PC-3 (cell line): Measurements from ENCODE around the gene TMEM14A. TPM values are rescaled to one million over a fixed set of nuclear protein-coding genes. Genes with fewer than 3 reads are reported as not detected.

ENCODE experiments used
- ATAC-seq: fragments of 200-7000 bp; cut with Tn5 transposase; 2 replicates; pipeline ENCODE4 v1.9.1; 2020; ENCODE audit warnings: mild to moderate bottlenecking, moderate library complexity
- BruUV-seq: library from RNA; stranded (reverse); fragments of 400-500 nt; replicated peaks from 2 replicates; lab custom pipeline; 2021; lab: Mats Ljungman, UMichigan
- CTCF ChIA-PET: fragments of 300-600 bp; sonication (Branson Sonifier 250); formaldehyde crosslinking; loops from one replicate; lab custom pipeline; 2022; ENCODE audit warnings: antibody characterized with exemption; lab: Charles Lee
- POLR2A ChIA-PET: fragments of 300-600 bp; sonication (Branson Sonifier 250); formaldehyde crosslinking; loops from one replicate; lab custom pipeline; 2022; ENCODE audit warnings: antibody characterized with exemption; ENCODE audit not compliant: unreplicated experiment; lab: Charles Lee
- DNase-seq: peaks from one replicate; pipeline ENCODE4 v3.0.0-alpha.2; 2015
- H2AFZ ChIP-seq: fragments of 300-600 bp; sonication (generic); 2 replicates; pipeline ENCODE4 v1.6.0; 2016; ENCODE audit warnings: antibody characterized with exemption, low read length
- H3F3A ChIP-seq: fragments of 300-600 bp; sonication (generic); one replicate; pipeline ENCODE4 v1.6.0; 2017; ENCODE audit warnings: antibody characterized with exemption, low read length, control low read depth, mild to moderate bottlenecking; ENCODE audit not compliant: unreplicated experiment
- H3K27ac ChIP-seq: fragments of 300-600 bp; sonication (generic); 2 replicates; pipeline ENCODE4 v1.5.1; 2016; ENCODE audit warnings: mild to moderate bottlenecking, low read length
- H3K27me3 ChIP-seq: fragments of 300-600 bp; sonication (generic); 2 replicates; pipeline ENCODE4 v1.6.1; 2016; ENCODE audit warnings: low read length, mixed read lengths
- H3K36me3 ChIP-seq: fragments of 300-600 bp; sonication (generic); 2 replicates; pipeline ENCODE4 v1.6.1; 2016; ENCODE audit warnings: low read depth, mixed run types, low read length, mixed read lengths
- H3K4me1 ChIP-seq: fragments of 300-600 bp; sonication (generic); 2 replicates; pipeline ENCODE4 v1.5.1; 2016; ENCODE audit warnings: low read length; ENCODE audit not compliant: insufficient read depth
- H3K4me2 ChIP-seq: fragments of 300-600 bp; sonication (generic); 2 replicates; pipeline ENCODE4 v1.6.0; 2016; ENCODE audit warnings: low read length
- H3K4me3 ChIP-seq: fragments of 300-600 bp; sonication (generic); 2 replicates; pipeline ENCODE4 v1.5.1; 2016; ENCODE audit warnings: mild to moderate bottlenecking, low read length, mixed read lengths
- H3K79me2 ChIP-seq: fragments of 300-600 bp; sonication (generic); 2 replicates; pipeline ENCODE4 v1.6.1; 2017; ENCODE audit warnings: low read length, mixed read lengths
- H3K9ac ChIP-seq: fragments of 300-600 bp; sonication (generic); 2 replicates; pipeline ENCODE4 v1.6.0; 2016; ENCODE audit warnings: mild to moderate bottlenecking, low read length
- H3K9me2 ChIP-seq: fragments of 300-600 bp; sonication (generic); replicated peaks from 2 replicates; pipeline ENCODE4 v1.6.1; 2016; ENCODE audit warnings: mixed run types, low read length, mixed read lengths
- H3K9me3 ChIP-seq: fragments of 300-600 bp; sonication (generic); 2 replicates; pipeline ENCODE4 v1.6.1; 2016; ENCODE audit warnings: low read length, mixed read lengths
- H4K20me1 ChIP-seq: fragments of 300-600 bp; sonication (generic); 2 replicates; pipeline ENCODE4 v1.6.1; 2016; ENCODE audit warnings: low read length, mixed read lengths
- CTCF ChIP-seq: fragments of 300-600 bp; sonication (generic); conservative IDR thresholded peaks from 2 replicates; pipeline ENCODE4 v1.5.1; 2017; ENCODE audit warnings: antibody characterized with exemption, low read depth, mild to moderate bottlenecking, low read length
- EZH2 ChIP-seq: fragments of 300-600 bp; sonication (generic); IDR thresholded peaks from one replicate; pipeline ENCODE4 v1.6.1; 2017; ENCODE audit warnings: antibody characterized with exemption, mild to moderate bottlenecking, low read length; ENCODE audit not compliant: unreplicated experiment
- EZH2phosphoT487 ChIP-seq: fragments of 300-600 bp; sonication (generic); IDR thresholded peaks from 2 replicates; pipeline ENCODE4 v1.6.1; 2018; ENCODE audit warnings: mild to moderate bottlenecking, antibody characterized with exemption, low read length, borderline replicate concordance
- intact Hi-C: fragments of 100-400 bp; cut with micrococcal nuclease; formaldehyde crosslinking; loops from 2 replicates; pipeline ENCODE4 v1.9.0; 2023
- total RNA-seq: library from RNA; depleted of rRNA; stranded (reverse); fragments of >200 nt; gene quantifications from 2 replicates; pipeline ENCODE4 v1.2.3, GENCODE V29; 2014

TMEM14A gene
- total RNA-seq, 1 experiment from 2014 or later = 65.4 TPM

GRCh38 chr6:52671676-52672075, 763 bp downstream of the TMEM14A start:
- intact Hi-C loops = no loop called here
- peaks cover 45% of the 10 kb centered on the region for H3K79me2 ChIP-seq
- peak overlapping the region; percentile 73 for H3K9ac ChIP-seq
- peaks cover 27% of the 10 kb centered on the region for H3K4me1 ChIP-seq
- ChIA-PET CTCF (interaction anchor here (0.7 to 1.1 kb wide), 2 partner anchors 8 to 168 kb away, joined by 3 read pairs; no protein-coding TSS in a partner anchor), POLR2A (interaction anchor here (0.6 kb wide), 1 partner anchor 162 kb away, joined by 3 read pairs; no protein-coding TSS in a partner anchor)
- H2AFZ ChIP-seq = peak overlapping the region; percentile 88
- H3K9me3 ChIP-seq = no peaks in the 10 kb centered on the region
- no TSS peak for BruUV-seq
- no peaks in the 10 kb centered on the region for H3F3A ChIP-seq
- TF ChIP-seq CTCF = no peak
- 0 out of 2 replicates have a peak, but pooled peaks cover 3% of the 10 kb centered on the region for H3K36me3 ChIP-seq
- ATAC-seq (no peak), DNase-seq (no peak)
- no peaks in the 10 kb centered on the region for H3K27me3 ChIP-seq
- peak overlapping the region; percentile 91 for H3K4me2 ChIP-seq
- no peaks in the 10 kb centered on the region for H4K20me1 ChIP-seq
- H3K9me2 ChIP-seq = no peaks in the 10 kb centered on the region
- 0 out of 2 replicates have a peak overlapping the region, but pooled peaks have one; percentile 10 for H3K27ac ChIP-seq
- H3K4me3 ChIP-seq = peak overlapping the region; percentile 87

- Histone ChIP-seq H3K9me2 (no peaks in the 10 kb centered on the region), H3F3A (no peaks in the 10 kb centered on the region), H3K9ac (no peak overlapping the region), H3K4me1 (peaks cover 27% of the 10 kb centered on the region), H3K4me2 (peak overlapping the region; percentile 91), H3K4me3 (peak overlapping the region; percentile 87), H3K36me3 (0 out of 2 replicates have a peak, but pooled peaks cover 3% of the 10 kb centered on the region), H3K27ac (peak overlapping the region; percentile 10), H3K9me3 (no peaks in the 10 kb centered on the region), H4K20me1 (no peaks in the 10 kb centered on the region), H2AFZ (peak overlapping the region; percentile 20; the same call in 1 of the 2 replicates), H3K79me2 (peaks cover 45% of the 10 kb centered on the region), H3K27me3 (no peaks in the 10 kb centered on the region)
- ATAC-seq (peak; percentile 65), DNase-seq (peak; percentile 91)
- TF ChIP-seq EZH2 (no peak), CTCF (no peak), EZH2phosphoT487 (no peak)
- intact Hi-C loops = no loop called here
- ChIA-PET CTCF (interaction anchor here (0.7 to 1.1 kb wide), 2 partner anchors 9 to 169 kb away, joined by 3 read pairs; no protein-coding TSS in a partner anchor), POLR2A (interaction anchor here (0.6 kb wide), 1 partner anchor 371 kb away, joined by 3 read pairs; no protein-coding TSS in a partner anchor)
- no TSS peak for BruUV-seq
These were observed 1.6 kb downstream of the TMEM14A start for GRCh38 chr6:52672412-52673025.

GRCh38 chr6:52674666-52675065, 3.8 kb downstream of the TMEM14A start:
- no peak overlapping the region for H3K4me3 ChIP-seq
- intact Hi-C loops = no loop called here

More at GRCh38 chr6:52674666-52675065, 3.8 kb downstream of the TMEM14A start:
- Histone ChIP-seq H3K27ac (no peak overlapping the region), H3K4me2 (no peak overlapping the region), H3K9ac (no peak overlapping the region), H4K20me1 (no peaks in the 10 kb centered on the region), H3K36me3 (peaks cover 3% of the 10 kb centered on the region; the same call in 1 of the 2 replicates), H3K4me1 (peaks cover 27% of the 10 kb centered on the region), H3F3A (no peaks in the 10 kb centered on the region), H3K79me2 (peaks cover 45% of the 10 kb centered on the region), H3K9me3 (no peaks in the 10 kb centered on the region), H2AFZ (no peak overlapping the region), H3K9me2 (no peaks in the 10 kb centered on the region), H3K27me3 (no peaks in the 10 kb centered on the region)
- TF ChIP-seq EZH2 = no peak
- TF ChIP-seq CTCF = no peak
- TF ChIP-seq EZH2phosphoT487 = no peak
- CTCF ChIA-PET = no interaction called here
- BruUV-seq = no TSS peak
- POLR2A ChIA-PET = no interaction called here
- no peak for DNase-seq
- no peak for ATAC-seq
